Stimulated activated CD8-positive, alpha-beta memory T cell treated with anti-CD3 and anti-CD28 coated beads, Interleukin-12 subunit alpha, Interleukin-12 subunit beta, amount 100 ng/mL, for 1 hour (primary cell): ENCODE results near the gene ELOVL2.
"Not testable (repeated sequence)": the region's sequence is repeated elsewhere in the genome, so short reads cannot be mapped to it uniquely, and the experiment has no call there.

ENCODE experiments used
- DNase-seq: peaks from one replicate; pipeline ENCODE4 v3.0.0-alpha.2; 2020; ENCODE audit warnings: low read depth

Gene ELOVL2

GRCh38 chr6:11043961-11044711, at the start of gene ELOVL2:
TSS of gene ELOVL2 (minus strand) at chr6:11044305. CDS start at chr6:11044230, 75 bp downstream.
- no peak for DNase-seq

GRCh38 chr6:11093376-11093625, 49.2 kb upstream of the ELOVL2 start:
- DNase-seq = no peak

- peak; percentile 2 for DNase-seq
Observed at GRCh38 chr6:11092668-11093375, 48.7 kb upstream of the ELOVL2 start.

GRCh38 chr6:11091141-11091540, 47.0 kb upstream of the ELOVL2 start:
- DNase-seq = not testable (repeated sequence)

GRCh38 chr6:11089695-11090094, 45.6 kb upstream of the ELOVL2 start:
- no peak for DNase-seq

GRCh38 chr6:11087141-11087812, 43.2 kb upstream of the ELOVL2 start:
- DNase-seq = not testable (repeated sequence)

DNA sequence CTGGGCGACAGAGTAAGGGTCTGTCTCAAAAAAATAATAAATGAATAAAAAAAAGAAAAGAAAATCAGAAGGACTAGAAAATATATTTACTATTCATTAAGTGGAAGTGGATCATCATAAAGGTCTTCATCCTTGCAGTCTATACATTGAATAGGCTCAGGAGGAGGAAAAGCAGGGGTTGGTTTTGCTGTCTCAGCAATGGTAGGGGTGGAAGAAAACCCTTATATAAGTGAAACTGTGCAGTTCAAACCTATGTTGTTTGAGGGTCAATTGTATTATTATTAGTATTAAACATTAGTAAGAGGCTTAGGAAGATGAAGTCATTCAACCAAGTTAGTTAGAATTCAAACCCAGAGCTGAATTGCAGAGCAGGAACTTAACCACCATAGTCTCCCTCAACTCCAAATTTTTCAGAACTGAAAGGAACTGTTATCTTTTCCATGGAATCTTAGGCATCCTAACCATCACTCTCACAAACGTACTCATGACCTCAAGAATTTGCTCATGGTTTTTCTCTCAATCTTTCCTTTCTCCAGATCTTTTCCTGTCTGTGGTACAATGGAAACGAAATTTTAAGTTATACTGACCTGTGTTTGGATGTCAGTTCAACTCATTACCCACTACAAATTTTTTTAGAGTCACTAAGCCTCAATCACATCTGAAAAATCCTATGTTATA, 41.8 kb upstream of the ELOVL2 start:
- DNase-seq = no peak

DNA sequence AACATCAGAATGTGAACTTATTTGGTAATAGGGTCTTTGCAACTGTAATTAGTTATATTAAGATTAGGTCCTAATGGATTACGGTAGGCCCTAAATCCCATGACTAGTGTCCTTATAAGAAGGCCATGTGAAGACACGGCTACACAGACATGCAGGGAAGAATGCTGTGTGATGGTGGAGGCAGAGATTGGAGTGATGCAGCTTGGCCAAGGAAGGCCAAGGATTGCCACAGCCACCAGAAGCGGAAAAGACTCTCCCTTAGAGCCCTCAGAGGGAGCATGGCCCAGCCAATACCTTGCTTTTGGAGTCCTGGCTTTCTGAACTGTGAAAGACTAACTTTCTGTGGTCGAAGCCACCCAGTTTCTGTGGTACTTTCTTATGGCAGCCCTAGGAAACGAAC, 39.9 kb upstream of the ELOVL2 start:
- DNase-seq = no peak

DNA sequence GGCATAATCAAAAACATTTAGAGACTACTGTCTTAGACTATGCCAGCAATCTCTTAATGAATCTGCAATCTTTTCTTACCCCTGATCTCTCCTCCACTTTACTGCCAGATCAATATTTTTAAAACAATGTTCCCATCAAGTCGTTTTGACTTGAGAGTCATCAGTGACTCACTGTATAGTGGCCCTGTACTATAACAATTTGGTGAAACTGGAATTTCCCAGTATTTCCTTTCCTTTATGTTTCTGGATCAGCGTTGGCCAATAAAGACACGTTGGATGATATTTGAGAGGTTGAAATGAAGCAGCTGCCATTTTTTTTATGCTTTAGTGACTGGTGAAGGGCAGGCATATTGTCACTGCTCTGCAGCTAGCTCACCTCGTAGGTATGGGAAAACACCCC, 39.4 kb upstream of the ELOVL2 start:
- DNase-seq = no peak

- no peak for DNase-seq
Observed at GRCh38 chr6:11080296-11080695, 36.2 kb upstream of the ELOVL2 start.

DNA sequence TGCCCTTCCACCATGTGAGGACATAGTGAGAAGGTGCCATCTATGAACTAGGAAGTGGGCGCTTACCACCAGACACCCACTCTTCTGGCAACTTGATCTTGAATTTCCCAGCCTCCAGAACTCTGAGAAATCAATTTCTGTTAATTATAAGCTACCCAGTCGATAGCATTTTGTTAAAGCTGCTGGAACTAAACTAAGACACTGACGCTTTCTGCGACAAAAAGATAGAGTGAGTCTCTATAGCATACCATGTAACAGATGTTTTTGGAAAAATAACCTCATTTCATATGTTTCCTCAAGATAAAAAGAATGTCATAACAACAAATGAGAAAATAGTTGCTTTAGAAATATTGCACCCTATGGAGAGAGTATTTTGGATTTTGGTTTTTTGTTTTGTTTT, 34.2 kb upstream of the ELOVL2 start:
- DNase-seq = no peak

DNA sequence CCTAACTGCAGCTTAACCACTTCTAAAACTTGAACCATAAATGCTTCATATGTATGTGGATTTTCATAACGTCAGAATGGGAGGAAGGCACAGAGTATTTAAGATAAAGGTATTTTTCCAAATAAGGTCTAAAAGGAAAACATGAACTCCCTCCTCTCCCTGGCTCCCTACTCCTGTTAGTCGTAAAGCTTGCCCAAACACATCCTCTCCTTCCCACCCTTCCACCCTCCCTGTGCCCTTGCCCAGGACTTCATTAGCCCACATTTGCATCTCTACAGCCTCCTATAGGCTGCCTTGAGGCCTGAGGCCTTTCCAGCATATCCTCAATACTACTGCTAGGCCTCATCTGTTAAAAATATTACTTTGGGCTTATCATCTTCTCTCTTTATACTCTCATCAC, 32.4 kb upstream of the ELOVL2 start:
- DNase-seq = no peak

DNA sequence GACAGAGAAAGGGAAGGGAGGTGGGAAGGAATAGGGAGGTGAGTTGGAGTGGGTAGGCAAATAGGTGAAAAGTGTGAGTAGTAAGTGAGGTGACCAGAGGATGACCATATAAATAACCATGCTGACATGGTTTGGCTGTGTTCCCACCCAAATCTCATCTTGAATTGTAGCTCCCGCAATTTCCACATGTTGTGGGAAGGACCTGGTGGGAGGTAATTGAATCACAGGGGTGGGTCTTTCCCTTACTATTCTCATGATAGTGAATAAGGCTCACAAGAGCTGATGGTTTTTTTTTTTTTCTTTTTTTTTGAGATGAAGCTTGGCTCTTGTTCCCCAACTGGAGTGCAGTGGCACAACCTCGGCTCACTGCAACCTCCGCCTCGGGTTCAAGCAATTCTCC, 28.0 kb upstream of the ELOVL2 start:
- DNase-seq = no peak

GRCh38 chr6:11069760-11070159, 25.7 kb upstream of the ELOVL2 start:
- DNase-seq = no peak

- no peak for DNase-seq
Observed at GRCh38 chr6:11067348-11067747, 23.2 kb upstream of the ELOVL2 start.

GRCh38 chr6:11066505-11067347, 22.6 kb upstream of the ELOVL2 start:
- DNase-seq = no peak

- DNase-seq = no peak
Observed at GRCh38 chr6:11065436-11066202, 21.5 kb upstream of the ELOVL2 start.

- no peak for DNase-seq
Observed at GRCh38 chr6:11064836-11065235, 20.7 kb upstream of the ELOVL2 start.

DNA sequence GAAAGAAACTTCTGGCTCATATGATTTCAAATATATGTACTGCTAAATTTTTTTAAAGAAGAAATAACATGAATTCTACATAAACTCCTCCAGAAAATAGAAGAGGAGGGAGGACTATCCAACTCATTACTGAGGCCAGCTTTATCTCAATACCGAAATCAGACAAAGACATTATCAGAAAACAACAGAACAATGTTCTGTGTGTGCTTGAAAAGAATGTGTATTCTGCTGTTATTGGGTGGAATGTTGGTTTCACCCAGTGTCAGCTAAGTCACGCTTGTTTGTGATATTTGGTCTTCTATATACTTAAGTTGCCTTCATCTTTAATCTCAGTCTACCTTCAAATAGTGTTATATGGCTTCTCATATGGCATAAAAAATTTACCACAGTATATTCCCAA, 18.6 kb upstream of the ELOVL2 start:
- no peak for DNase-seq

GRCh38 chr6:11062083-11062482, 18.0 kb upstream of the ELOVL2 start:
- no peak for DNase-seq

DNA sequence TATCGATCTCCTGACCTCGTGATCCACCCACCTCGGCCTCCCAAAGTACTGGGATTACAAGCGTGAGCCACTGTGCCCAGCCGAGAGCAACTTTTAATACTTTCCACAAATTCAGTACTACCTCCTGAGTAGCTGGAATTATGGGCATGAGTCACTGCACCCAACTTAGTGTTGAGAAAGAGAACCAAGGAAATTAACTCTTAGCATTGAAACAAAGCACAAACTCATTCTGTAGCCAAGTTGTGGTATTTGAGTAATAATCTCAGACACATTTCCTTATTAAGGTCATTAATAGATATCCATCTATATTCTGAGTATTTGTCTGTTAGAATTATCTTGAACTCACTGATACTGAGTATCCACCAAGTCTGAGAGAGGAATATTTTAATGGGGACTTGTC, 14.3 kb upstream of the ELOVL2 start:
- DNase-seq = no peak
